GM18519 (cell line): ENCODE measurements around the gene AGAP2.
"Not testable (repeated sequence)": the region's sequence is repeated elsewhere in the genome, so short reads cannot be mapped to it uniquely, and the experiment has no call there.

ENCODE experiments used
- ATAC-seq: cut with Tn5 transposase; IDR thresholded peaks from one replicate; pipeline ENCODE4 v1.9.1; 2021; ENCODE audit warnings: mild to moderate bottlenecking, moderate library complexity; ENCODE audit not compliant: unreplicated experiment, low FRiP score

AGAP2 gene

DNA sequence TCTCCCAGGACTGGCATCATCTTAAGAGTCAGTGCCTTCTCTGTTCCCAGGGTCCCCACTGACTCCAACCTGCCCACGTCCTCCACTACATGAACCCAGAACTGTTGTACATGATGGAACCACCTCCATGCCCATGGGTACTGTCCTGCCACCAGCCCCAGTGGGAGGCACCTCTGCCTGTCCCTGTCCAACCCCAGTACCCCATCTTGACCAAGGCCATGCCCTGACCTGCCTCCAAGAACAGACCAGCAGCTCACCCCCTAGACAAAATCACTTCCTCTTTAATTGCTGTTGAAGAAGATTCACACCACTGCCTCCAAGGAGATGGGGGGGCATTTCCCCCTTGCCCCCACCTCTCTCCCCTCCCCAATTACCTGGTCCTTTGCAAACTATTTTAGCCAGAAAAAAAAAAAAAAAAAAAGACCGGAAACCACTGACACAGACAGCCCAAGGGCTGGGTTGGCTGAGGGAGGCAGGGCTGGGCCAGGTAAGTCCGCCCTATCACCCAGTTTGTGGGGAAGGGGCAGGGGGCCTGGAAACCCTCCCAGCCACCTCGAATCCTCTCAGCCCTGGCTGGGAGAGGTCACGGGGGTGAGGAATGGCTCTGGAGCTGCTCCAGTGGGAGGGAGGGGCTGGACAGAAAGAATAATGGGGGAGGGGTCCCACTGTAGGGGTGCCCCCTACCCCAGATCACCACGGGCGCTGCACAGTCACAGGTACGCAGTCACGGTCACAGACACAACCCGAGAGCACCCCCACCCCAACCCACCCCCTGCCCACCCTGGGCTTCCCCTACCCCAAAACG is 13.4 kb downstream of the AGAP2 start:
- ATAC-seq = no peak

- no peak for ATAC-seq
Observed at GRCh38 chr12:57724003-57724935, 14.3 kb downstream of the AGAP2 start.

- ATAC-seq = no peak
Observed at GRCh38 chr12:57723630-57723962, 14.9 kb downstream of the AGAP2 start.

GRCh38 chr12:57722716-57723629 is 15.6 kb downstream of the AGAP2 start:
- no peak for ATAC-seq

DNA sequence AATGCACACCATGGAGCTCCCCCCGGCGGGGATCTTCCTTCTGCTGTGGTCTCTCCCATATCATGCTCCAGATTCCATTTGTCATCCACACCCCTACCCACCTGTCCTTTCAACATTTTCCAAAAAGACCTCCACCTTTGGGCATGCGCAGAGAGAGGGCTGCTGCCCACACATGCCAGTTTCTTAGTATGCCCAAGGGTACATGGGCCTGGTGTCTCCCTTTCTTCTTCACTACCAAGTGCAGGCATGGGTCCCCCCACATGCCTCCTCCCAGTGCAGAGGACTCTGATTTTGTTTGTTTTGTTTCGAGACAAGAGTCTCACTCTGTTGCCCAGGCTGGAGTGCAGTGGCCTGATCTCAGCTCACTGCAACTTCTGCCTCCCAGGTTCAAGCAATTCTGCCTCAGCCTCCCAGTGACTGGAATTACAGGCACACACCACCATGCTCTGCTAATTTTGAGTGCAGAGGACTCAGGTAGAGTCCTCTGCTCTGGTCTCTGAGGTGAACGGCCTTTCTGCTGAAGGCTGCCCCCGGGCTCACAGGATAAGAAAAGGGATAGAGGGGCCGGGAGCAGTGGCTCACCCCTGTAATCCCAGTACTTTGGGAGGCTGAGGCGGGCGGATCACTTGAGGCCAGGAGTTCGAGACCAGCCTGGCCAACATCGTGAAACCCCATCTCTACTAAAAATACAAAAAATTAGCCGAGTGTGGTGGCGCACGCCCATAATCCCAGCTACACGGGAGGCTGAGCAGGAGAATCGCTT is 16.5 kb downstream of the AGAP2 start:
- ATAC-seq = not testable (repeated sequence)

GRCh38 chr12:57720606-57721595 is 17.6 kb downstream of the AGAP2 start:
- ATAC-seq = no peak

- no peak for ATAC-seq
Observed at GRCh38 chr12:57719777-57720605, 18.6 kb downstream of the AGAP2 start.

GRCh38 chr12:57718641-57719528 is 19.7 kb downstream of the AGAP2 start:
- ATAC-seq = no peak

- no peak for ATAC-seq
Observed at GRCh38 chr12:57717846-57718640, 20.5 kb downstream of the AGAP2 start.

DNA sequence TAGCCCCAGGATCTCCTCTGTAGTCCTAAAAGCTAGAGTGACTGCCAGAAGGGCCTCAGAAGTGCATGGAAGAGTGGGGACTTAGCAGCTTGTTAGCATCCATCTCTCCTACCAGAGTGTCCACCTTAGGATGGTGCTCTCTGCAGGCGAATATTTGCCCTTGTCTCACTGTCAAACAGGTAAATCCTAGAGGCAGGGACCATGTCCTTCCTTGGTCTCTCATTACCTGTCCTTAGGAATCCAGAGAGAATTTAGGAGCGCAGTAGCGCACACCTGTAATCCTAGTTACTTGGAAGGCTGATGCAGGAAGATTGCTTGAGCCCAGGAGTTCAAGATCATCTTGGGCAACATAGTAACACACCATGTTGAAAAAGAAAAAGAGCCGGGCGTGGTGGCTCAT is 21.4 kb downstream of the AGAP2 start:
- ATAC-seq = no peak

- no peak for ATAC-seq
Observed at GRCh38 chr12:57716305-57716704, 22.2 kb downstream of the AGAP2 start.

DNA sequence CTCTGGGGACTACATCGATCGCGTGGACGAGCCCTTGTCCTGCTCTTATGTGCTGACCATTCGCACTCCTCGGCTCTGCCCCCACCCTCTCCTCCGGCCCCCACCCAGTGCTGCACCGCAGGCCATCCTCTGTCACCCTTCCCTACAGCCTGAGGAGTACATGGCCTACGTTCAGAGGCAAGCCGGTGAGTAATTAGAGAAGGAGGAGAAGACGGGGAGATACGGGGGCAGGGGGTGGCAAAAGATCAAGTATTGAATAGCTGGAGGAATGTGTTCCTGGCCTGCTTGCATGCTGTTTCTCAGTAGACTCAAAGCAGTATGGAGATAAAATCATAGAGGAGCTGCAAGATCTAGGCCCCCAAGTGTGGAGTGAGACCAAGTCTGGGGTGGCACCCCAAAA is 22.8 kb downstream of the AGAP2 start:
- ATAC-seq = no peak

GRCh38 chr12:57715036-57715748 is 23.4 kb downstream of the AGAP2 start:
- not testable (repeated sequence) for ATAC-seq

GRCh38 chr12:57713209-57713608 is 25.3 kb downstream of the AGAP2 start:
- ATAC-seq = no peak

DNA sequence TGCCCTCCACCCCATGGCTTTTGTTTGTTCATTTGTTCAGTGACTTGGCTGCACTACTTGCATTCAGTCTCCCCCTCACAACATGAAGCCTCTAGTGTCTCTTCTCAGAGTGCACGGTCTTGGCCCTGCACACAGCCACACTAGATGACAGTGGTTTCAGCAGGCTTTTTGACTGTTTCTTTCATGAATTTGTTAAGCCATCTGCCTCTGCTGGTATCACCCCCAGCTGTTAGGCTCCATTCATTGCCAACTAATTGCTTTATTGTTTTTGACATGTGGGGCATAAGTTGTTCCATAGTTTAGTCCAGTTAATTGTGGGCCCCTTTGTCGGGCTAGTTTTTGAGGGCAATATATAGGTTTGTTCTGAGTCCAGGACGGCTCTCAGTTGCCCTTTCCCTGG is 25.8 kb downstream of the AGAP2 start:
- no peak for ATAC-seq
